Activated CD8-positive, alpha-beta memory T cell treated with anti-CD3 and anti-CD28 coated beads for 24 hours (primary cell): ENCODE measurements around the gene TNNC1.

Experiments used
- DNase-seq: peaks from one replicate; pipeline ENCODE4 v3.0.0-alpha.2; 2020

Gene TNNC1

DNA sequence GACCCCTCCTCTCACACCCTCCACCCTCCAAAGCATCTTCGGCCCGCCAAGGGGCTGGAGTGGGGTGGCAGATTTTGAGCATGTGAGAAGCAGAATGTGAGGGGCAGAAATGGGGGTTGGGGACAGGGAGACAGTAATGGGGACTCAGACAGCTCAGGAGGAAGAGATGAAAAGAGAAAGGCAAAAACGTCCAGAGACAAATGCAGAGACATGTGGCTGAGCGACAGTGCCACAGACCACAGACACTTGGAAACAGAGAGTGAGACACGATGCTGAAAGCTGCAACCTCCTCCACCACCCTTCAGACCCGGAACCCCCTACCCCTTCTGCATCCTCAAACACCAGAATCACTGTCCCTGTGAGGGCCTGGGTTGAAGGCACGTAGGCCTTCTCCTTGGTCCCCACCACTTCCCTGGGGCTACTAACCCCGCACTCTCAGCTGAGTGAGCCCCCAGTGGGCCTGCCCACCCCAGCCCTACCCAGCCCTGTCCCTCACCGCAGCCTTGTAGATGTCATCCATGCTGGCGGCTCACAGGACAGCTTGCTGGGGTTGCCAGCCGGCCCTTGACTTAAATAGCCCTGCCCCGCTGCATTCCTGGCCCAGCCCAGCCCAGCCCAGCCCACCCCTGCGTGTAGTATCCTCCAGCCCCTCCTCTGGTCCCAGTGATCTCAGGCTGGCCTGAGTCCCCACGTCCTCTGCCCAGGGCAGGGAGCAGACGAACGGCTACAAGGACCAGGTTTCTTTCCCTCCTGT, at the start of gene TNNC1:
Gene TNNC1, minus strand, starts transcription at position 546 of the 754 bp plus-strand sequence. Its CDS starts 26 bp downstream, at position 520.
- DNase-seq = no peak

DNA sequence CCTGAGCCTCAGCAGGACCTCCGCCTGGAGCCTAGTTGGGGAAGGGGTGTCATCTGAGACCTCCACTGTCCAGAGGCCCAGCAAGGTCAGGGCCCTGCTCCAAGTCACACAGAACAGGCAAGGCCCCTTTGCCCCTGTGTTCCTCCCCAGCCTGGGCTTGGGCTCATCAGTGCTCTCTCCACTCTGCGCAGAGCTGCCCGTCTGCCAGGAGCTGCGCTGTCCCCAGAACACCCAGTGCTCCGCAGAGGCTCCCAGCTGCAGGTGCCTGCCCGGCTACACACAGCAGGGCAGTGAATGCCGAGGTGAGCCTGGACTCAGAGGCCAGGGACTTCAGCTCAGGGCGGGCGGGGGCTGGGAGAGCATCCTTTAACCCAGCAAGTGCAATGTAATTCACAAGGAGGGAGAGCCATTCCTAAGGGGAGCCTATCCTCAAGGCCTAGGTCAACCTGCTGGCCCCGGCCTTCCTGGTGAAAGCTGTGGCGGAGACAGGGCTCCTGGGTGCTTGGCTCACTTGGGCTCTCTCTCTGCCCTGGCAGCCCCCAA, 49.0 kb upstream of the TNNC1 start:
- no peak for DNase-seq

DNA sequence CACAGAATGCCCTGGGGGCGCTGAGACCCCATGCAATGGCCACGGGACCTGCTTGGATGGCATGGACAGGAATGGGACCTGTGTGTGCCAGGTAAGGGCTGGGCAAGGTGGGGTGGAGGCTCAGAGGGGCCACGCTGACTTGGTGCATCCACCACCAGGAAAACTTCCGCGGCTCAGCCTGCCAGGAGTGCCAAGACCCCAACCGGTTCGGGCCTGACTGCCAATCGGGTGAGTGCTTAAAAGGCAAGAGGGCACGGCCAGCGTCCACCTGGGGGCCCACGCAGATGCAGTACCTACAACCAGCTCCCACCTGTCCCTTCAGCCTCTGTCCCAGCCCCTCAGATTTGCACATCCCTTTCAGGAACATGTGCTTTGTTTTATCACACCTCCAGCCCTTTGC, 48.2 kb upstream of the TNNC1 start:
- DNase-seq = no peak

DNA sequence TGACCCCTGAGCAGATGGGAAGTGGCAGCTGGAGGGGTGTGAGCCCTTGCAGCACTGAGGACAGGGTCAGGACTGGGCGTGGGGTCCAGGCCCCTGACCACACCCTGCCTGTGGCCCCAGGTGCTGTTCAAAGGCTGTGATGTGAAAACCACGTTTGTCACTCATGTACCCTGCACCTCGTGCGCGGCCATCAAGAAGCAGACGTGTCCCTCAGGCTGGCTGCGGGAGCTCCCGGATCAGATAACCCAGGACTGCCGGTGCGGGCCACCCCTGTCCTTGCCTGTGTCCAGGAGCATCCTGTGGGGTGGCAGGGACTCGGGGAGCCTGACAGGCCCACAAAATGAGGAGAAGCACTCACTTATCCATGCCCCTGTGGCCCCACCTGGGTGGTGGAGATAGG, 47.2 kb upstream of the TNNC1 start:
- DNase-seq = no peak

DNA sequence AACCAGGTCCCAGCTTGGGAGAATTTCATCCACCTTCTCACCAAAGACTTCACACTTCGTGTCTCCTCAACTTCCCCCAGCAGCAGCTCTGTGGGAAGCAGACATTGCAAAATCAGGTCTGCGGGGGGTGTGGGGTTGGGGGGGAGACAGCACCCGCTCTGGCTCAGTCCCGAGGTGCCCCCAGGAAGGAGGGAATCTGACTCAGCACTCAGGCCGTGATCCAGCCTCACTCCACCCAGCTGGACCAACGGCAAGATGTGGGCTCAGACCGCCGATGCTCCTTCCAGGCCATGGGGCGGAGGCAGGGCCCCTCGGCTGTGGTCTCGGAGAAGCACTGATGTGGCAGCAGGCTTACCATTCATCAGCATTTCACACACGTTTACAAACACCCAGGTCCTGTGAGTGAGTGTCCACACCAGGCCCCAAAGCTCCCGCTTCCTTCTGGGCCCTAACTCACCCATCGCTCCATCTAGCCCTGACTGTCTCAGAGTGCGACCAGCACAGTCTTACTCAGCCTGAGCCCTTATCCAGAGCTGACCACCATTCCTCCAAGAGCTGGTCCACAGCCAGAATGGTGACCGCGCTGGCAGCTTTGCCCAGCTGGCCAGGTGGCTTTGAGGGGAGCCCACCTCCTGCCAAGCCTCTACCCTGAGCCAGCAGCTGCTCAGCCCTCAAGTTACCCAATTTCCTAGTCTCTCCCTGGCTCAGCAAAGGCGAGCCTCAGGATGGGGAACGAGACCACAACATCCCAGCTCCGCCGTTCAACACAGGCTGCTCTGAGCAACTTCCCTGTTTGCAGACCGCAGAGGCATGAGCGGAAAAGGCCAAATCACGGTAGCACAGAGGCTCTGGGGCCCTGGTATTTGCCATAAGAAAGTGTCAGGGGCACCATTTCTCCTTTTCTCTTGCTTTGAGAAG, 44.6 kb upstream of the TNNC1 start:
- DNase-seq = no peak

DNA sequence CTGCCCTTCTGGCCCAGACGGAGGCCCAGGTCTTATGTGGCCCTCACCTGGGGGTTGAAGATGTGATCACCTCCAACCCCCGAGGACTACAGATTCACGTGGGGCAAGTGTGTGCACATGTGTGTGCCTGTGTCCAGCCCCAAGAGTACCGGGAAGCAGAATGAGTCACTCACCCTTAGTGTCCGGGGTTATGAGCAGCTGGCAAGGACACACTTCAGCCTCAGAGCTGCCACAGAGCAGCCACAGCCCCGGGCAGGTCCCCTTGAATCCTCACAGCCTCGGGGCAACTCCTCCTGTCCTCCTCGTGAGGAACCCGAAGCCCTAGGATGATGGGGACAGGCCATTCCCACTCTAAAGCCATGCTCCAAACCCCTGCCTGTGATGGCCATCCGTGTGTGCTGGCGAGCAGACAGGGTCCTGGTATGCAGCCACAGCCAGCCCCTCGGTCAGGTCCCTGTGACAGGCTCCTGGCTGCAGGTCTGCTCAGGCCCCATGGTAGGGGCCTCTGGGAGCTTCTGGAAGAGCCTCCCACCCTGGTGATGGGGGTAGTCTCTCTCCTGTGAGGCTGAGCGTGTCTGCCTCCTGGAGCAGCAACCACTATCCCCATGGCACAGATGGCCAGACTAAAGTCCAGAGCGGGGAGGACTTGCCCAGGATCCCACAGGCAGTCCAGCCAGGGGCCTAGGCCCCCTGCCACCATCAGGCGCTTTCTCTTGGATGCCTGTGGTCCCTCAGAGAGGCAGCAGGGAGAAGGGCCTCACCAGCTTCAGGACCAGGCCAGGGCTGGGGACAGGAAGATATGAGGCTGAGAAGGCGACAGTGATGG, 42.1 kb upstream of the TNNC1 start:
- DNase-seq = no peak

DNA sequence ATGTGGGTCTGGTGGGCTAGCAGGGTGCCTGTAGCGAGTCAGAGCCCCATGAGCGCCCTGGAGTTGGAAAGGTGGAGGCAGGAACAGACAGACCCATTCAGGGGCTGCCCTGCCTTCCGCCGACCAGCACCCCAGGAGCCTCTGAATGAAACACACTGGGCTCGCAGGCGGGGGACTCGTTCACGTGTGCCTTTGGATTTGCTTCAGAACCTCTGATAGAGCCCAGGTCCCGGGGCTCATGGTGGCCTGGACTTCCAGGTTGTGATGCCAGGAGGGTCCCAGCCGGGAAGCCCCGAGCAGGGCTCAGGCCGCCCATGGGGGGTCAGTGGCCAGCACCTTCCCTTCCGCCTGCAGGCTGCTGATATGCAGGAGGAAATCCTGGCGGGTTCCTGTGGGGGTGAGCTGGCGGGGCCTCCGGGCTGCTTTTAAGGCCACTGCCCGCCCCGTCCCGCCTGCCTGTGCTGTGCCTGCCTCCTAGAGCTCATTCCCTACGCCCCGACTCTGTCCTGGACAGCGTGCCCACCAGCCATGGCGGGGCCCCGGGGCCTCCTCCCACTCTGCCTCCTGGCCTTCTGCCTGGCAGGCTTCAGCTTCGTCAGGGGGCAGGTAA, 41.1 kb upstream of the TNNC1 start, which contains the start of gene STAB1:
Gene STAB1, plus strand, starts transcription at position 453 of the 610 bp plus-strand sequence. Its CDS starts 76 bp downstream, at position 529.
- no peak for DNase-seq

DNA sequence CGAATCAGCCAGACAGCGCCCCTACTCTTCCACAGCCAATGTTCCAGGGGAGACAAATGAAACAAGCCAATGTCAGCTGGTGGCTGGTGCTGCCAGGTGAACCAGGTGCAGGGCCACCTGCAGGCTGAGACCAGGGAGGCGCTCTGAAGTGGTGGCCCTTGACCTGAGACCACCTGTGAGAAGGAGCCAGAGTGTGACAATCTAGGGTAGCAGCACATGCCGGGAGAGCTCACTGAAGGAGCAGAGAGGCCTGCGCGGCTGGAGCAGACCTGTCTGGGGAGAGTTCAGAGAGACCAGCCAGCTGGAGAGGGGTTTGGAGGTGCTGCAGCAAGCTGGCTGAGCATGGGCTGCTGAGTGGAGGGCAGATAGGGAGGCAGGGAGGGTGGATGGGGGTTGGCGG, 40.6 kb upstream of the TNNC1 start:
- DNase-seq = no peak

DNA sequence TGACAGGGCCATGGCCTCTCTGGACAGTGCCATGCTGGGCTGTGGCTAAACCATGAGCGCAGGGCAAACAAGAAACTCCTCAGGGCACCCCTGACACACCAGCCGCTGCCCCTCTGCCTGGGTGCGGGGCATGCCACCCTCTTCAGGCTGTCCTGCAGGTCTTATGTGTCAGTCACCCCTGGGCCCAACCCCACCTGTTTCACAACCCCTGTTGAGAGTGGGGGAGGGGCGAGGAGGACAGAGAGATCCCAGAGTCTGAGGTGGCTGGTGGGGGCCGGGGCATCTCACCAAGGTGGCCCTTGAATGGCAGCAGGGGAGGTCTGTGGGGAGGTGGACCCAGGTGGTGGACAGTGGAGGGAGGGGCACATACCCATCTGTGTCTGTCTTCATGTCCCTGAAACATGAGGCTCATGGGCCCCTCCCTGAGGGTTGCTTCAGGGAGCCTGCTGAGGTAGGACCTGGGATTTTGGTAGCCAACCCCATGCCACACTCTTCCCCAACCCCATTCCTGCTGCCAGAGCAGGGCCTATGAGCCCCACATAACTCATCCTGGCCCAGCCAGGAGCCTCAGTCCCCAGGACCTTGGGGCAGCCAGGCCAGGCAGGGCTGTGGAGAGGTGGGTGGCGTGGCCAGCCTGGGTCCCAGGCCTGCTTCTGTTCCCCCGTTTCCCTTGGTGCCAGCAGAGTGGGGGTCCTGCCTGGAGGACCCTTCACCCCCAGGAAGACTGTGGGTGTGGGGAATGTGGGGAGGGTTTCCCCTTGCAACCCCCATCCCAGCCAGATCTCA, 39.6 kb upstream of the TNNC1 start:
- DNase-seq = no peak

DNA sequence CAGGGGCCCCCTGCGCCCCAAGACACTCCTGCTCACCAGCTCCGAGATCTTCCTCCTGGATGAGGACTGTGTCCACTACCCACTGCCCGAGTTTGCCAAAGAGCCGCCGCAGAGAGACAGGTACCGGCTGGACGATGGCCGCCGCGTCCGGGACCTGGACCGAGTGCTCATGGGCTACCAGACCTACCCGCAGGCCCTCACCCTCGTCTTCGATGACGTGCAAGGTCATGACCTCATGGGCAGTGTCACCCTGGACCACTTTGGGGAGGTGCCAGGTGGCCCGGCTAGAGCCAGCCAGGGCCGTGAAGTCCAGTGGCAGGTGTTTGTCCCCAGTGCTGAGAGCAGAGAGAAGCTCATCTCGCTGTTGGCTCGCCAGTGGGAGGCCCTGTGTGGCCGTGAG, 38.2 kb upstream of the TNNC1 start:
- no peak for DNase-seq

DNA sequence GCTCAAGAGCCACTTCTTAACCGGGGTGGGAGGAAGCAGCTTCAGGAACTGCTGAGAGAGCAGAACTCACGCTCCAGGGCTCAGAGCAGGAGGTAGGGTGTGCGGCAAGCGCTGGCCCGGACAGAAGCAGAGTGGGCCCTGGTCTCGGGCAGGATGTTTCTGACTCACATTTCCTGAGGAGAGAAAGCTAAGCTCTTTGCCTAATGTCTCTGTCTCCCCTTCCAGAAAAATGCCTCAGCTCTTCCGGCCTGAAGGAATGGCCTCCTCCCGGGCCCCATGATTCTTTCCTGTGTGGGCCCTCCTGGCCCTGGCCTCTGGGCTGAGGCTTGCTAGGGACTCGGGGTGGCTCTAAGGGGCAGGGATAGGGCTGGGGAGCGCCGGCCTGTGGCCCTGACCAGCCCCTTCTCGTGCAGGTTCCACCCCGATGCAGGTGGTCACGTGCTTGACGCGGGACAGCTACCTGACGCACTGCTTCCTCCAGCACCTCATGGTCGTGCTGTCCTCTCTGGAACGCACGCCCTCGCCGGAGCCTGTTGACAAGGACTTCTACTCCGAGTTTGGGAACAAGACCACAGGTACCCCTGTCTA, 37.2 kb upstream of the TNNC1 start:
- DNase-seq = no peak

DNA sequence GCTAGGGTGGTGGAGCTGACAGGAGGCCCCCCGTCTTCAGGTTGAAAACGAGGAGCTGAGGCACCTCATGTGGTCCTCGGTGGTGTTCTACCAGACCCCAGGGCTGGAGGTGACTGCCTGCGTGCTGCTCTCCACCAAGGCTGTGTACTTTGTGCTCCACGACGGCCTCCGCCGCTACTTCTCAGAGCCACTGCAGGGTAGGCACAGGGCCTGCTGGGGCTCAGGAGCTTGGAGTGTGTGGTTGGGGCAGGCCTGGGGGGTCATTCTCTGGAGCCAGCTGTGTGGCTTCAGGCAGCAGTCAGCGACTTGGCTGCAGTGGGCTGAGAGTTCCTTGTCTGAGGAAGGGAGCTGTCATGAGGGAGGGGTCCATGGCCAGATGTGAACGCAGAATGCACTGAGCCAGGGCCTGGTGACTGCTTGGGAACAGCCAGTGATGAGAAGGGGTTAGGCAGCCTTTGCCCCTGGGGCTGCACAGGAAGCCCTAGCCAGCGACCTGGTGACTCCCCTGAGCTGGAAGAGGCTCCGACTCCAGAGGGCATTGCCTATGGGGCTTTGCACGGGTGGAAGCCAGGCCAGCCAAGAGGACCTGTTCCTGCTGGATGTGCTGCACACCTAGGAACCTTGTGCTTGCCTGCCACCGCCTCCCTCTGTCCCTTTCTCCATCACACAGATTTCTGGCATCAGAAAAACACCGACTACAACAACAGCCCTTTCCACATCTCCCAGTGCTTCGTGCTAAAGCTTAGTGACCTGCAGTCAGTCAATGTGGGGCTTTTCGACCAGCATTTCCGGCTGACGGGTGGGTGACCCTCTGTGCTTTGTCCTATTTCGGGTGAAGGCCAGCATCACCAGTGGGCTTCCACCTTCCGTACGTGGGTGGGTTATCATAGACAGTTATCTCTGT, 36.4 kb upstream of the TNNC1 start:
- no peak for DNase-seq

DNA sequence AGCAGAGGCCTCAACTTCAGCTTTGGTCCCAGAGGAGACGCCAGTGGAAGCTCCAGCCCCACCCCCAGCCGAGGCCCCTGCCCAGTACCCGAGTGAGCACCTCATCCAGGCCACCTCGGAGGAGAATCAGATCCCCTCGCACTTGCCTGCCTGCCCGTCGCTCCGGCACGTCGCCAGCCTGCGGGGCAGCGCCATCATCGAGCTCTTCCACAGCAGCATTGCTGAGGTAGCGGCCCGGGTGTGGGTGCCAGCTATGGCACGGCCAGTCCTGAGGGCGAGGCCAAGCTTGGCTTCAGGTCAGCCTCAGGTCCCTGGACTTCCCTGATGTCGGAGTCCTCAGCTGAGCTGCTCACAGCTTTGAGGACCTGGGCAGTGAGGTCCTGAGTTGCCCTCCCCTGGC, 35.6 kb upstream of the TNNC1 start:
- no peak for DNase-seq

DNA sequence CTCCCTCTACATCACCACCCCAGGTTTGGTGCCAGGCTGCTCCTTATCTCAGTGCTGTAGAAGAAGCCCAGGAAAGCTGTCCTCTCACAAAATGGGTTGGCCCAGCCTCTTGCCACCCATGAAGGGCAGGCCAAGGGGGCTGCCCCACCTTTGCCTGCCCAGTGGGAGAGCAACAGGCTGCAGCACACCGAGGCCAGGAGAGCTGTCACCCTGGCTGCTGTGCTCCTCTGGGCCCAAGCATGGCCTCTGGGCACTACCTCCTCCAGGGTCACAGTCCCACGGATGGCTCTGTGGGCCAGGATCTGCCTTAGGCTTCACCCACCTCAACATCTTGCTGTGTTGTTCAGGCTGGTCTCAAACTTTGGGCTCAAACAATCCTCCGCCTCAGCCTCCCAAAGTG, 34.9 kb upstream of the TNNC1 start:
- DNase-seq = no peak

DNA sequence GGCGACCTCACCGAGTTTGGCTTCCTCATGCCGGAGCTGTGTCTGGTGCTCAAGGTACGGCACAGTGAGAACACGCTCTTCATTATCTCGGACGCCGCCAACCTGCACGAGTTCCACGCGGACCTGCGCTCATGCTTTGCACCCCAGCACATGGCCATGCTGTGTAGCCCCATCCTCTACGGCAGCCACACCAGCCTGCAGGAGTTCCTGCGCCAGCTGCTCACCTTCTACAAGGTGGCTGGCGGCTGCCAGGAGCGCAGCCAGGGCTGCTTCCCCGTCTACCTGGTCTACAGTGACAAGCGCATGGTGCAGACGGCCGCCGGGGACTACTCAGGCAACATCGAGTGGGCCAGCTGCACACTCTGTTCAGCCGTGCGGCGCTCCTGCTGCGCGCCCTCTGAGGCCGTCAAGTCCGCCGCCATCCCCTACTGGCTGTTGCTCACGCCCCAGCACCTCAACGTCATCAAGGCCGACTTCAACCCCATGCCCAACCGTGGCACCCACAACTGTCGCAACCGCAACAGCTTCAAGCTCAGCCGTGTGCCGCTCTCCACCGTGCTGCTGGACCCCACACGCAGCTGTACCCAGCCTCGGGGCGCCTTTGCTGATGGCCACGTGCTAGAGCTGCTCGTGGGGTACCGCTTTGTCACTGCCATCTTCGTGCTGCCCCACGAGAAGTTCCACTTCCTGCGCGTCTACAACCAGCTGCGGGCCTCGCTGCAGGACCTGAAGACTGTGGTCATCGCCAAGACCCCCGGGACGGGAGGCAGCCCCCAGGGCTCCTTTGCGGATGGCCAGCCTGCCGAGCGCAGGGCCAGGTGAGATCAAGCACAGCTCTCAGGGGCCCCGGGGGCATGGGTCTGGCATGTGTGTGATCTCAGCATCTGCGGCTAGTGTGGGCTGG, 34.2 kb upstream of the TNNC1 start:
- DNase-seq = no peak

DNA sequence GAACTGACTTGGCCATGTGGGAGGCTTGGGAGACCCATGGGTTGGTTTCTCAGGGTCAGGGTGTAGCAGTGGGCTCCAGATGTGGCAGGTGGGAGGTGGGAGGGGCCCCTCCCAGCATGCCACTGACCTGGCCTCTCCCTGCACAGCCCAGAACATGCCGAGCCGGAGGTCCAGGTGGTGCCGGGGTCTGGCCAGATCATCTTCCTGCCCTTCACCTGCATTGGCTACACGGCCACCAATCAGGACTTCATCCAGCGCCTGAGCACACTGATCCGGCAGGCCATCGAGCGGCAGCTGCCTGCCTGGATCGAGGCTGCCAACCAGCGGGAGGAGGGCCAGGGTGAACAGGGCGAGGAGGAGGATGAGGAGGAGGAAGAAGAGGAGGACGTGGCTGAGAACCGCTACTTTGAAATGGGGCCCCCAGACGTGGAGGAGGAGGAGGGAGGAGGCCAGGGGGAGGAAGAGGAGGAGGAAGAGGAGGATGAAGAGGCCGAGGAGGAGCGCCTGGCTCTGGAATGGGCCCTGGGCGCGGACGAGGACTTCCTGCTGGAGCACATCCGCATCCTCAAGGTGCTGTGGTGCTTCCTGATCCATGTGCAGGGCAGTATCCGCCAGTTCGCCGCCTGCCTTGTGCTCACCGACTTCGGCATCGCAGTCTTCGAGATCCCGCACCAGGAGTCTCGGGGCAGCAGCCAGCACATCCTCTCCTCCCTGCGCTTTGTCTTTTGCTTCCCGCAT, 33.4 kb upstream of the TNNC1 start:
- DNase-seq = no peak

DNA sequence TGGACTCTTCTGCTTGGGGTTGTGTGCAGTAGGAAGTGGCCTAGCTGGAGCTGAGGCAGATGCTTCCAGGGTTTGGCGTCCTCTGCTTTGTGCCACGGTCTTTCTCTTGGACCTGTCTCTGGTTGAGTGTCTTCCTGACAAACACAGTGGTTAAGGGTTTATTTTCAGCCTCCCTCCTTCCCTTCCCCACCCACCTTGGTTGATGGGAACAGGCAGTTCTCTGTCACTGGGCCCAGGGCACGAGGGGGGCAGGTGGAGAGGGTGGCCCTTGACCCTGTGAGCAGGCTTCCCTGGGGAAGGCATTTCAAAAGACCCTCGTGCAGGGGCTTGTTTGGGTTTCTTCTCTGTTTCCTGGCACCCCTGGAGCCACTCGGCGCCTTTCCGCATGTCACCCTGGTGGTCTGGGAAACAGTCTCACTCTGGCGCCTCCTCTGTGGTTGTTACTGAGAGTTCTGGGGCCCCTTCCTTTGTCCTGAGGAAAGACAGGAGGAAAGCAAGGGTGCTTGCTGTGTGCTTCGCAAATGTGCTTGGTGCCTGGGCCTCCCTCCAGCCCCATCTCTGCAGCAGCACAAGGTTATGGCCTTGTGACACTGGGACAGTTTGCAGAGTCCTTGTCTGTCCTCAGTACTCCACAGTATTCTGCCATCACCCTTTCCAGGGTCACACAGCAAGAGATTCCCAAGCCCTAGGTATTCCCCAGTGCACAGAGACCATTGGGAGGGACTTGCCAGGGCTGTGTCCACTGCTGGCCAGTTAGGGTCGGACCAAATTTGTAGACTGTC, 31.0 kb upstream of the TNNC1 start:
- DNase-seq = no peak
